Neuronal stem cell (in vitro differentiated cells): ENCODE results near the gene CHID1.

Experiments
- DNase-seq: peaks from one replicate; pipeline ENCODE4 v3.0.0-alpha.2; 2013; ENCODE audit warnings: low spot score
- H2AFZ ChIP-seq: one replicate; pipeline ENCODE4 v1.6.1; 2013; ENCODE audit warnings: mild to moderate bottlenecking, low read length, inconsistent platforms
- H2AK5ac ChIP-seq: 2 replicates; pipeline ENCODE4 v1.6.1; 2013; ENCODE audit warnings: low read depth, mild to moderate bottlenecking, inconsistent platforms, low read length, moderate library complexity, mixed read lengths
- H2BK120ac ChIP-seq: 2 replicates; pipeline ENCODE4 v1.6.1; 2013; ENCODE audit warnings: low read depth, mild to moderate bottlenecking, inconsistent platforms, low read length, moderate library complexity, mixed read lengths
- H2BK12ac ChIP-seq: one replicate; pipeline ENCODE4 v1.6.1; 2013; ENCODE audit warnings: low read length, inconsistent platforms
- H2BK15ac ChIP-seq: 2 replicates; pipeline ENCODE4 v1.6.1; 2013; ENCODE audit warnings: mild to moderate bottlenecking, low read length, inconsistent platforms, mixed read lengths
- H2BK5ac ChIP-seq: one replicate; pipeline ENCODE4 v1.6.1; 2013; ENCODE audit warnings: inconsistent platforms, mild to moderate bottlenecking, low read length, moderate library complexity
- H3K14ac ChIP-seq: one replicate; pipeline ENCODE4 v1.6.1; 2013; ENCODE audit warnings: low read length, inconsistent platforms
- H3K18ac ChIP-seq: 2 replicates; pipeline ENCODE4 v1.6.1; 2013; ENCODE audit warnings: low read length, inconsistent platforms
- H3K23ac ChIP-seq: 2 replicates; pipeline ENCODE4 v1.6.1; 2013; ENCODE audit warnings: low read depth, mild to moderate bottlenecking, mixed read lengths, low read length, inconsistent platforms; ENCODE audit not compliant: poor library complexity
- H3K27ac ChIP-seq: replicated peaks from 3 replicates; pipeline ENCODE4 v1.5.1; 2013; ENCODE audit warnings: low read length, inconsistent platforms
- H3K27me3 ChIP-seq, 3 experiments: 2 replicates each; pipeline ENCODE4 v1.6.1; 2013; ENCODE audit warnings: low read length in 3 of 3, mild to moderate bottlenecking in 2 of 3, inconsistent platforms in 1 of 3, low read depth in 1 of 3, mixed read lengths in 1 of 3, moderate library complexity in 1 of 3; ENCODE audit not compliant: control insufficient read depth in 3 of 3, insufficient read depth in 3 of 3
- H3K36me3 ChIP-seq, 2 donors: replicated peaks in 1 of 2; 2 replicates each; pipeline ENCODE4 v1.6.1; 2013; ENCODE audit warnings: low read length in 2 of 2; ENCODE audit not compliant: control insufficient read depth in 2 of 2, insufficient read depth in 2 of 2
- H3K4ac ChIP-seq: 2 replicates; pipeline ENCODE4 v1.6.1; 2013; ENCODE audit warnings: inconsistent platforms, mild to moderate bottlenecking, low read length, moderate library complexity
- H3K4me1 ChIP-seq, 2 donors: 1 replicate in 1 of 2; 2 replicates in 1 of 2; pipeline ENCODE4 v1.6.1; 2013; ENCODE audit warnings: low read length in 2 of 2, low read depth in 1 of 2; ENCODE audit not compliant: control insufficient read depth in 2 of 2, insufficient read depth in 1 of 2
- H3K4me2 ChIP-seq: one replicate; pipeline ENCODE4 v1.6.1; 2013; ENCODE audit warnings: mild to moderate bottlenecking, low read length, inconsistent platforms; ENCODE audit not compliant: insufficient read depth, poor library complexity, severe bottlenecking
- H3K4me3 ChIP-seq, 2 donors: 2 replicates each; pipeline ENCODE4 v1.5.1; 2013; ENCODE audit warnings: low read length in 2 of 2, mild to moderate bottlenecking in 2 of 2, inconsistent platforms in 1 of 2, moderate library complexity in 1 of 2
- H3K79me1 ChIP-seq: one replicate; pipeline ENCODE4 v1.6.1; 2013; ENCODE audit warnings: low read depth, mild to moderate bottlenecking, inconsistent platforms, low read length, moderate library complexity
- H3K9ac ChIP-seq: one replicate; pipeline ENCODE4 v1.6.1; 2013; ENCODE audit warnings: mild to moderate bottlenecking, low read depth, low read length, inconsistent platforms; ENCODE audit not compliant: poor library complexity
- H3K9me3 ChIP-seq, 2 donors: replicated peaks in 1 of 2; 2 replicates each; pipeline versions ENCODE3 to v1.6.1; 2013; ENCODE audit warnings: low read length in 2 of 2, mild to moderate bottlenecking in 2 of 2, inconsistent platforms in 1 of 2, low read depth in 1 of 2, mixed read lengths in 1 of 2, moderate library complexity in 1 of 2; ENCODE audit not compliant: control insufficient read depth in 2 of 2, insufficient read depth in 1 of 2
- H4K8ac ChIP-seq: one replicate; pipeline ENCODE4 v1.6.1; 2013; ENCODE audit warnings: low read depth, mild to moderate bottlenecking, inconsistent platforms, low read length, moderate library complexity
- H4K91ac ChIP-seq: one replicate; pipeline ENCODE4 v1.6.1; 2013; ENCODE audit warnings: low read length, low read depth, mild to moderate bottlenecking, inconsistent platforms; ENCODE audit not compliant: poor library complexity
- WGBS, 2 donors: extraction: QIAGEN DNeasy Blood & Tissue Kit; methylation state at CpG; one replicate each; pipeline ENCODE4 v1.1.7; 2013; ENCODE audit warnings: missing lambda C conversion rate in 2 of 2, mixed read lengths in 1 of 2; ENCODE audit not compliant: insufficient read length in 2 of 2, insufficient replicate concordance in 1 of 2; ENCODE audit errors: extremely low coverage in 2 of 2; 5-methylcytosine and 5-hydroxymethylcytosine counted together

The CHID1 gene

DNA sequence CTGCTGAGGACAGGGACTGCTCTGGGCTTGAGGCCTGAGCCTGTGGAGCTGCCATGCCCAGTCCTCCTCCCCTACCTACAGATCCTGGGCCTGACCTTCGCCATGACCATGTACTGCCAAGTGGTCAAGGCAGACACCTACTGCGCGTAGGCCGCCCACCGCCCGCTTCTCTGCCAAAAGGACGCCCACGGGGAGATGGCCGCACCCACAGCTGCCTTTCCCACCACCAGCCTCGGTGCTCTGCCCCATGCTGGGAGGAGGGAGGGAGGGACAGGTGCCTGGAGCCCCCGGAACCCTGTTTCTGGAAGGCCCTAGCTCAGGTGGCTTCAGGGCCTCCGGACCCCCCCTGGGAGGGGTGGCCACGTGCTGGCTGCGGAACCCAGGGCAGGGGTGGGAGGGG, 44.1 kb downstream of the CHID1 start:
- Histone ChIP-seq H3K4me1 (peaks cover 7 to 17% of the 10 kb centered on the region in 2 donors), H2BK12ac (no peak overlapping the region), H2AFZ (no peak overlapping the region), H3K4me3 (no peak overlapping the region), H2BK120ac (peak overlapping the region; percentile 47), H3K79me1 (peaks cover 5% of the 10 kb centered on the region), H3K36me3 (peaks cover 4 to 46% of the 10 kb centered on the region in 2 donors), H3K14ac (no peak overlapping the region), H3K9ac (no peak overlapping the region), H4K91ac (no peak overlapping the region), H3K4me2 (no peak overlapping the region), H2BK5ac (no peak overlapping the region), H4K8ac (no peak overlapping the region), H3K18ac (no peak overlapping the region), H3K27ac (no peak overlapping the region), H2BK15ac (no peak overlapping the region), H3K9me3 (no peaks in the 10 kb centered on the region), H3K23ac (peak overlapping the region; percentile 55), H3K4ac (no peak overlapping the region), H2AK5ac (no peak overlapping the region), H3K27me3 (no peaks in the 10 kb centered on the region)
- no CpG with 5 or more reads among the region's 14 CpGs for WGBS, 2 donors
- no peak for DNase-seq

DNA sequence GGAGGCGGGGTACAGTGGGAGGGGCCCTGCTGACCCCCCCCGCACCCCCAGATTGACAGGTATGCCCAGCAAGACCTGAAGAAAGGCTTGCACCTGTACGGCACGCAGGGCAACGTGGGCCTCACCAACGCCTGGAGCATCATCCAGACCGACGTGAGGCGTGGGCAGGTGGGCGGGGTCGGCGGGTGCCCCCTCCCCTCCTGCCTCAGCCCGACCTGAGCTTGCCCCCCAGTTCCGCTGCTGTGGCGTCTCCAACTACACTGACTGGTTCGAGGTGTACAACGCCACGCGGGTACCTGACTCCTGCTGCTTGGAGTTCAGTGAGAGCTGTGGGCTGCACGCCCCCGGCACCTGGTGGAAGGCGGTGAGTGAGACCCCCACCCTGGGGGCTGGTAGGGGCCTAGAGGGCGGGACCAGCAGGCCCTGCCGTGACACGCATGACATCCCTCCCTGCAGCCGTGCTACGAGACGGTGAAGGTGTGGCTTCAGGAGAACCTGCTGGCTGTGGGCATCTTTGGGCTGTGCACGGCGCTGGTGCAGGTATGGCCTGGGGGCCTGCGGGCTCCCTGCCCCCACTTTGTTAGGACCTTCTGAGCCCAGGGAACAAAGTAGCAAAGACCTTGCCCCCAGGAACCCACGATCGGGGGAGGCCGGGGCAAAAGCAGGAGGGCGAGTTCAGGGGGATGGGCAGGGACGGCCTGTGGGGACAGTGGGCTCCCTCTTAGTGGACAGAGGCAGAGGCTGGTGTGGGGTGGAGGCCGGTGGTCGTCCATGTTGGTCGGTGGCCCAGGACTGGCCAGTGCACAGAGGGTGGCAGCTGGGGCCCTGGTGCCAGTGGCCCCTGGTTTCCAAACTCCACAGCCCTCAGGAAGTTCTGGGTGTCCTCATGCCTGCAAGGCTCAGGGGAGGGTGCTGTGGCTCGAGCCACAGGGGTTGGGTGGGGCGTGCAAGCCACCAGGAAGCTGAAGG, 44.9 kb downstream of the CHID1 start:
- DNase-seq, result no peak
- Histone ChIP-seq H2BK12ac (no peak overlapping the region), H2BK15ac (no peak overlapping the region), H3K4me3 (no peak overlapping the region), H3K14ac (no peak overlapping the region), H3K79me1 (peaks cover 5% of the 10 kb centered on the region), H3K27me3 (no peaks in the 10 kb centered on the region), H3K9me3 (no peaks in the 10 kb centered on the region), H3K4me2 (no peak overlapping the region), H3K18ac (no peak overlapping the region), H3K23ac (no peak overlapping the region), H3K9ac (peak overlapping the region; percentile 70), H3K36me3 (peaks cover 4 to 43% of the 10 kb centered on the region in 2 donors), H2BK5ac (no peak overlapping the region), H2AFZ (no peak overlapping the region), H4K91ac (no peak overlapping the region), H2BK120ac (no peak overlapping the region), H3K4me1 (peaks cover 7 to 17% of the 10 kb centered on the region in 2 donors), H3K4ac (no peak overlapping the region), H2AK5ac (peak overlapping the region; percentile 46), H3K27ac (no peak overlapping the region), H4K8ac (no peak overlapping the region)
- no CpG with 5 or more reads among the region's 41 CpGs for WGBS, 2 donors

DNA sequence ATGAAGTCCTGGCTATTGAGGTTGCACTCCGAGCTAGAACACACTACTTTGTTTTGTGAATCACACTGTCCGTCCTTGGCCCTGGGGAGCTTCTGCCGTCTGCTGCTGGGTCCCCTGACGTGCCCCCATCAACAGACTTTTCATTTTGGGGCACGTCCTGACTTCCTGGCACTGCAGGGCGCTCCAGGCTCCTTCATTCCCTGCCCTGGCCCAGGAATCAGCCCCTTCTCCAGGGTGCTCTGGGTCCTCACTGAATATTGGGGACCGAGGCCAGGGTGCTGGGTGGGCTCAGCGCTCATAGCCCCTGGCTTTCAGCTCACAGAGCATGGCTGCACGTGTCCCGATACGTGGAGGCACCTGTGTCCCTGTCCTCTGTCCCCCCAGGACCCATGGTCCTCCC, 45.7 kb downstream of the CHID1 start:
- Histone ChIP-seq H2AK5ac (no peak overlapping the region), H3K4me3 (no peak overlapping the region)
- no CpG with 5 or more reads among the region's 11 CpGs for WGBS, 2 donors

More for the DNA sequence above, 45.7 kb downstream of the CHID1 start:
- H3K9me3 ChIP-seq, result no peaks in the 10 kb centered on the region
- H3K4ac ChIP-seq, result no peak overlapping the region
- peak overlapping the region; percentile 44 for H3K9ac ChIP-seq
- no peak overlapping the region for H4K91ac ChIP-seq
- H3K4me2 ChIP-seq, result no peak overlapping the region
- H3K36me3 ChIP-seq, result peaks cover 4 to 43% of the 10 kb centered on the region in 2 donors
- no peaks in the 10 kb centered on the region for H3K27me3 ChIP-seq
- no peak for DNase-seq
- H4K8ac ChIP-seq, result no peak overlapping the region
- peak overlapping the region; percentile 28 for H3K18ac ChIP-seq
- no peak overlapping the region for H2AFZ ChIP-seq
- no peak overlapping the region for H3K23ac ChIP-seq
- H3K4me1 ChIP-seq, result peaks cover 7 to 14% of the 10 kb centered on the region in 2 donors
- peaks cover 5% of the 10 kb centered on the region for H3K79me1 ChIP-seq
- H2BK12ac ChIP-seq, result no peak overlapping the region
- H2BK120ac ChIP-seq, result no peak overlapping the region
- no peak overlapping the region for H3K14ac ChIP-seq
- H2BK15ac ChIP-seq, result no peak overlapping the region
- no peak overlapping the region for H3K27ac ChIP-seq
- no peak overlapping the region for H2BK5ac ChIP-seq
